ENCODE measurements around the gene CENPV.

CENPV gene

DNA sequence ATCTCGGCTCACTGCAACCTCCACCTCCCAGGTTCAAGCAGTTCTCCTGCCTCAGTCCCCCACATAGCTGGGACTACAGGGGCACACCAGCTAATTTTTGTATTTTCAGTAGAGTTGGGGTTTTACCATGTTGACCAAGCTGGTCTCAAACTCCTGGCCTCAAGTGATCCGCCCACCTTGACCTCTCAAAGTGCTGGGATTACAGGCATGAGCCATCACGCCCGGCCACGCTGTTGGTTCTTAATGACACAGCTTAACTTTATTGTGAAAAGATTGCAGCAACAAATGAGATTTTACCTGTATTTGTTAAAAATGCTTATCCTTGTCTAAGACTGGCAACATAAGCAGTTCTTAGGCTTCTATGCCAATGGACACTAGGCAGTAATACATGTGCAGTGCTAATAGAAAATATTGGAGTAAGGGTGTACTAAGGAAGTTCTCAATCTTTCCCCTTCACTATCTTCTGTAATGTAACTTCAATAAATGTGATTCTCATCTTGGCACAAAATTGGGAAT, 30.6 kb upstream of the CENPV start:
- TF ChIP-seq, protein P1, sequence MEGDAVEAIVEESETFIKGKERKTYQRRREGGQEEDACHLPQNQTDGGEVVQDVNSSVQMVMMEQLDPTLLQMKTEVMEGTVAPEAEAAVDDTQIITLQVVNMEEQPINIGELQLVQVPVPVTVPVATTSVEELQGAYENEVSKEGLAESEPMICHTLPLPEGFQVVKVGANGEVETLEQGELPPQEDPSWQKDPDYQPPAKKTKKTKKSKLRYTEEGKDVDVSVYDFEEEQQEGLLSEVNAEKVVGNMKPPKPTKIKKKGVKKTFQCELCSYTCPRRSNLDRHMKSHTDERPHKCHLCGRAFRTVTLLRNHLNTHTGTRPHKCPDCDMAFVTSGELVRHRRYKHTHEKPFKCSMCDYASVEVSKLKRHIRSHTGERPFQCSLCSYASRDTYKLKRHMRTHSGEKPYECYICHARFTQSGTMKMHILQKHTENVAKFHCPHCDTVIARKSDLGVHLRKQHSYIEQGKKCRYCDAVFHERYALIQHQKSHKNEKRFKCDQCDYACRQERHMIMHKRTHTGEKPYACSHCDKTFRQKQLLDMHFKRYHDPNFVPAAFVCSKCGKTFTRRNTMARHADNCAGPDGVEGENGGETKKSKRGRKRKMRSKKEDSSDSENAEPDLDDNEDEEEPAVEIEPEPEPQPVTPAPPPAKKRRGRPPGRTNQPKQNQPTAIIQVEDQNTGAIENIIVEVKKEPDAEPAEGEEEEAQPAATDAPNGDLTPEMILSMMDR (IDR thresholded peaks at IDR 0.05; ENCODE audit: control insufficient read depth, insufficient read depth, low read depth, low read length, missing control alignments) = no peak
- DNase-seq (ENCODE audit: low read depth) = no peak
- no peak overlapping the region for H3K4me3 ChIP-seq (ENCODE audit: control insufficient read depth, low read depth, low read length)

DNA sequence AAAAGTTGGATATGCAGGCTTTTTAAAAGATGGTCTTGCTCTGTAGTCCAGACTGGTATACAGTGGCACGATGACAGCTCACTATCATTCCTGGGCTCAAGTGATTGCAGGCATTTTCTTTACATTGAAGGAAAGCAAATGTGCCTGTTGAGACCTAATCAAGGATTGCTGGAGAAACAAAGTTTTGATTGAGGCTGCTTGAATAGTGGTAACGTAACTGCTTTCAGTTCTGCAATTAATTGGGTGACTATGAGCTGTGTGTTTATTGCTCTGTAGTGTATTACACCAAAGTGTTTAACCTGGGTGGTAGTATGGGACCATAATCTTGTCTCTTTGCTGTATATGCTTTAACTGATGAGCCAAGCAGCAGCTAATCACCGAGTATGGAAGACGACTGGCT, 29.9 kb upstream of the CENPV start:
- no peak for DNase-seq (ENCODE audit: low read depth)
- H3K4me3 ChIP-seq (ENCODE audit: control insufficient read depth, low read depth, low read length) = no peak overlapping the region
- TF ChIP-seq, protein P1 (IDR thresholded peaks at IDR 0.05; ENCODE audit: control insufficient read depth, insufficient read depth, low read depth, low read length, missing control alignments) = no peak

DNA sequence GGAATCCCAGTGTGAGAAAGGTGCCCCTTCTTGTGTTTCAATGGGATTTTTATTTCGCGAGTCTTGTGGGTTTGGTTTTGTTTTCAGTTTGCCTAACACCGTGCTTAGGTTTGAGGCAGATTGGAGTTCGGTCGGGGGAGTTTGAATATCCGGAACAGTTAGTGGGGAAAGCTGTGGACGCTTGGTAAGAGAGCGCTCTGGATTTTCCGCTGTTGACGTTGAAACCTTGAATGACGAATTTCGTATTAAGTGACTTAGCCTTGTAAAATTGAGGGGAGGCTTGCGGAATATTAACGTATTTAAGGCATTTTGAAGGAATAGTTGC, 28.2 kb upstream of the CENPV start:
- TF ChIP-seq, protein P1 (IDR thresholded peaks at IDR 0.05; ENCODE audit: control insufficient read depth, insufficient read depth, low read depth, low read length, missing control alignments) = no peak
- peak overlapping the region; percentile 63 for H3K4me3 ChIP-seq (ENCODE audit: control insufficient read depth, low read depth, low read length)
- DNase-seq (ENCODE audit: low read depth) = no peak

GRCh38 chr17:16380640-16381495, 27.6 kb upstream of the CENPV start, which contains the start of gene UBB:
UBB (plus strand) TSS chr17:16381091; CDS start chr17:16381908, 817 bp downstream.
- peak; percentile 96 for DNase-seq (ENCODE audit: low read depth)
- TF ChIP-seq, protein P1 (IDR thresholded peaks at IDR 0.05; ENCODE audit: control insufficient read depth, insufficient read depth, low read depth, low read length, missing control alignments) = no peak
- peak within 1 kb of the TSS; percentile 63 for H3K4me3 ChIP-seq (ENCODE audit: control insufficient read depth, low read depth, low read length)

- TF ChIP-seq, protein P1 (IDR thresholded peaks at IDR 0.05; ENCODE audit: control insufficient read depth, insufficient read depth, low read depth, low read length, missing control alignments) = no peak
These were observed 26.4 kb upstream of the CENPV start for GRCh38 chr17:16379654-16380053.

DNA sequence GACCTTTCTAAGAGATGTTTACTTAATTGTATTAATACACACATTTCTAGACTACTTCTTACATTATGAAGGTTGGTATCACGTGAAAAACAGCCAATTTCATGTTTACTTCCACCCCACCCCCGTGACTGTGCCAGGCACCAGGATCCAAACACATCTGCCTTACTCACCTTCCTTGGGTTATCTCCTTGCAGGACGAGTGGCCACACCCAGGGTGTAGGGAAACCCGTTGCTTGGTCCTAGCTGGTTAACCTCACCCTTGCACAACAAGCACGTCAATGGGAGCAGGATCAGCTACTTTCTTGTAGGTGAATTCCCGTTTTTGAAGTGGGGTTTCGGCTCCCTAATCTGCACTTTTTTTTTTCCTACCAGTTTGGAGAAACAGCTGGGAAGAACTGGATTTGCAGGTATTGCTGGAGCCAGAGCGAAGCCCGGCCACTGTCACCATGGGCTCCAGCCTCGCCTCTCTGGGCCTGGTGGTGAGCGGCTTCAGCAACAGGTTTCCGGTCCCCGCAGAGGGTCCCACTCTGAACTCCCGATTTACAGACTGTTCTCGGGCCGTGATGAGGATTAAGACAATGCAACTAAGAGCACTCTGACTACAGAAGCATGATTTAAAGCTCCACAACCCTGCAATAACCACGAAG, 25.5 kb upstream of the CENPV start:
- no peak for DNase-seq (ENCODE audit: low read depth)
- TF ChIP-seq, protein P1 (IDR thresholded peaks at IDR 0.05; ENCODE audit: control insufficient read depth, insufficient read depth, low read depth, low read length, missing control alignments) = no peak
- H3K4me3 ChIP-seq (ENCODE audit: control insufficient read depth, low read depth, low read length) = no peak overlapping the region

More at GRCh38 chr17:16379654-16380053, 26.4 kb upstream of the CENPV start:
- no peak for DNase-seq (ENCODE audit: low read depth)
- H3K4me3 ChIP-seq (ENCODE audit: control insufficient read depth, low read depth, low read length) = no peak overlapping the region

Measured in AG09309 (cell line).